Erythroblast (primary cell): ENCODE data around the gene MTX1.
"Not testable (repeated sequence)": the region's sequence is repeated elsewhere in the genome, so short reads cannot be mapped to it uniquely, and the experiment has no call there.

Experiments
- GATA1 ChIP-seq: IDR thresholded peaks from 2 replicates; pipeline ENCODE4 v1.6.1; 2011; ENCODE audit warnings: low read depth, mild to moderate bottlenecking, control low read depth, low read length, moderate library complexity
- POLR2A ChIP-seq: IDR thresholded peaks from 2 replicates; pipeline ENCODE4 v1.6.1; 2011; ENCODE audit warnings: mild to moderate bottlenecking, low read length

DNA sequence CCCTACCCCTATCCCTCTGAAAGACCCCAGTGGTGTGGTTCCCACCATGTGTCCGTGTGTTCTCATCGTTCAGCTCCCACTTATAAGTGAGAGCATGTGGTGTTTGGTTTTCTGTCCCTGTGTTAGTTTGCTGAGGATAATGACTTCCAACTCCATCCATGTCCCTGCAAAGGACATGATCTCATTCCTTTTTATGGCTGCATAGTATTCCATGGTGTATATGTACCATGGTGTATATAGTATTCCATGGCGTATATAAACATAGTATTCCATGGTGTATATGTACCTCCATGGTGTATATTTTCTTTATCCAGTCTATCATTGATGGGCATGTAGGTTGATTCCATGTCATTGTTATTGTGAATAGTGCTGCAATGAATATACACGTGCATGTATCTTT lies 44.7 kb upstream of the MTX1 start:
- TF ChIP-seq POLR2A, GATA1: not testable (repeated sequence)
